ENCODE data around the gene NUDT9. TPM values are rescaled to one million over a fixed set of nuclear protein-coding genes. Genes with fewer than 3 reads are reported as not detected.

The NUDT9 gene
- total RNA-seq (2022; extraction: Qiagen RNA extraction; ENCODE audit: low read depth): 23.7 to 28.0 TPM (median 25.1 TPM) in 5 replicates

GRCh38 chr4:87422104-87423052 is at the start of gene NUDT9:
TSS of gene NUDT9 (plus strand) at chr4:87422573. CDS start at chr4:87422906, 333 bp downstream.

DNA sequence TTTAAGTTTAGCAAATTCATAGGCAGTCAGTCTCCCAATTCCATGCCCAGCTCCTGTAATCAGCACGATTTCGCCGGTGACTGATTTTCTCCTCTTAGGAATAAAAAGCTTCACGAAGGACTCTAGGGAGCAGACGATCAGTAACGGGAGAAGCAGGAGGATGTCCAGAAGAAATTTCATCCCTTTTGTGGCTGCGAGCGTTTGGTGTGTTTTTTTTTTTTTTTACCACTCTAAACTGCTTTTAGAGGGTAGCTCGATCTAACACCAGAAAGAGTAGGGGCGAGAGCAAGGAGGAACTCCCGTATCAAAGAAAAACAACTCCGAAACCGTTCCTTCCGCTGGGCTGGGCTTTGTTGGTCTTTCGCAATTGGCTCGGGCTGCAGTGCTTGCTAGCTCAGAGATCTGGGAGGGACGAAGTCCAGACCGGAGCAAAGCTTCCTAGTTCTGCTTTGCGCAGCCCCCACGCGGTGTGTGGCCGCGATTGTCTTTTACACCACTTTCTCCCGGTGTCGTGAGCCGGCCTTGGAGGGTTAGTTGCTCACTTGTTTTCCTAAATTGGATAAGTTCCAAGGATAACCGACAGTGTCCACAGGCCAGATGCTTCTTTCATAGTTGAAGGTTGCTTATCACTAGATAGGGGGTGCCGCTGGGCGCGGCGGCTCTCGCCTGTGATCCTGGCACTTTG is 31.3 kb upstream of the NUDT9 start, which contains the start of gene HSD17B11:
Gene HSD17B11, minus strand, starts transcription at position 298 of the 685 bp plus-strand sequence. Its CDS starts 118 bp downstream, at position 180.

Other genes starting within 250 kb of the NUDT9 start
- 4.7 to 6.7 TPM (median 5.1 TPM) in 5 replicates for gene KLHL8, start 202.0 kb upstream of the NUDT9 start, total RNA-seq (2022; extraction: Qiagen RNA extraction; ENCODE audit: low read depth)
- 0.05 to 0.12 TPM (median 0.09 TPM) in 4 of 5 replicates, not detected in the other for gene HSD17B13, start 99.7 kb upstream of the NUDT9 start, total RNA-seq (2022; extraction: Qiagen RNA extraction; ENCODE audit: low read depth)
- 44.2 to 51.1 TPM (median 48.1 TPM) in 5 replicates for gene HSD17B11, start 31.4 kb upstream of the NUDT9 start, total RNA-seq (2022; extraction: Qiagen RNA extraction; ENCODE audit: low read depth)
- not detected in 5 replicates for gene SPARCL1, start 106.8 kb downstream of the NUDT9 start, total RNA-seq (2022; extraction: Qiagen RNA extraction; ENCODE audit: low read depth)
- gene DSPP, start 186.0 kb downstream of the NUDT9 start, total RNA-seq (2022; extraction: Qiagen RNA extraction; ENCODE audit: low read depth): not detected in 5 replicates
- gene DMP1, start 227.7 kb downstream of the NUDT9 start, total RNA-seq (2022; extraction: Qiagen RNA extraction; ENCODE audit: low read depth): not detected in 5 replicates

Measured in A549 treated with CpdA at 1 μM for 4 hours (cell line).